ENCODE results near the gene MATN1.

Gene MATN1

DNA sequence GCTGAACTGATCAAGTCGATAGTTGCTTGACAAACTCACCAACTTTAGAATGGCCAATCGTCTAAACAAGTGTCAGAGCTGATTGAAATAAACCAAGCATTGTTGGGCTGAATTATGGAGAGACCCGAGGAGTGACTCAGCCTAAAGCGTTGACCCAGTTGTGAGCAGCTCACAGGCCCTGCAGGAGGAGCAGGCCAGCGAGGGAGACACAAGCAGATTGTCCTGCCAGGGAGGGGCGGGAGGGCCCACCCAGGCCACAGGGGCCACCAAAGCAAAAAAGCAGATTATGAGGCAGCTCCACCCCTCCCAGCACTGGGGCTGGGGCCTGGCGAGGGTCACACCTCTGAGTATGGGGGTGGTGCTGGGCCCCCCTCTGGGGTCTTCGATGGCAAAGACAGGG, 10.1 kb upstream of the MATN1 start:
- Histone ChIP-seq H3K36me3 (peaks cover 64% of the 10 kb centered on the region), H3K4me1 (ENCODE audit: control insufficient read depth in 1 of 2, insufficient read depth in 1 of 2, low read depth in 1 of 2, low read length in 1 of 2) (peaks cover 23 to 39% of the 10 kb centered on the region in 2 experiments), H3K27me3 (no peaks in the 10 kb centered on the region), H3K9me3 (peaks cover 7% of the 10 kb centered on the region), H3K4me3 (ENCODE audit: low read depth in 1 of 2, low read length in 1 of 2) (no peak overlapping the region), H3K27ac (peak overlapping the region; percentile 77)
- TF ChIP-seq, protein P1, sequence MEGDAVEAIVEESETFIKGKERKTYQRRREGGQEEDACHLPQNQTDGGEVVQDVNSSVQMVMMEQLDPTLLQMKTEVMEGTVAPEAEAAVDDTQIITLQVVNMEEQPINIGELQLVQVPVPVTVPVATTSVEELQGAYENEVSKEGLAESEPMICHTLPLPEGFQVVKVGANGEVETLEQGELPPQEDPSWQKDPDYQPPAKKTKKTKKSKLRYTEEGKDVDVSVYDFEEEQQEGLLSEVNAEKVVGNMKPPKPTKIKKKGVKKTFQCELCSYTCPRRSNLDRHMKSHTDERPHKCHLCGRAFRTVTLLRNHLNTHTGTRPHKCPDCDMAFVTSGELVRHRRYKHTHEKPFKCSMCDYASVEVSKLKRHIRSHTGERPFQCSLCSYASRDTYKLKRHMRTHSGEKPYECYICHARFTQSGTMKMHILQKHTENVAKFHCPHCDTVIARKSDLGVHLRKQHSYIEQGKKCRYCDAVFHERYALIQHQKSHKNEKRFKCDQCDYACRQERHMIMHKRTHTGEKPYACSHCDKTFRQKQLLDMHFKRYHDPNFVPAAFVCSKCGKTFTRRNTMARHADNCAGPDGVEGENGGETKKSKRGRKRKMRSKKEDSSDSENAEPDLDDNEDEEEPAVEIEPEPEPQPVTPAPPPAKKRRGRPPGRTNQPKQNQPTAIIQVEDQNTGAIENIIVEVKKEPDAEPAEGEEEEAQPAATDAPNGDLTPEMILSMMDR (IDR thresholded peaks at IDR 0.05) = no peak

DNA sequence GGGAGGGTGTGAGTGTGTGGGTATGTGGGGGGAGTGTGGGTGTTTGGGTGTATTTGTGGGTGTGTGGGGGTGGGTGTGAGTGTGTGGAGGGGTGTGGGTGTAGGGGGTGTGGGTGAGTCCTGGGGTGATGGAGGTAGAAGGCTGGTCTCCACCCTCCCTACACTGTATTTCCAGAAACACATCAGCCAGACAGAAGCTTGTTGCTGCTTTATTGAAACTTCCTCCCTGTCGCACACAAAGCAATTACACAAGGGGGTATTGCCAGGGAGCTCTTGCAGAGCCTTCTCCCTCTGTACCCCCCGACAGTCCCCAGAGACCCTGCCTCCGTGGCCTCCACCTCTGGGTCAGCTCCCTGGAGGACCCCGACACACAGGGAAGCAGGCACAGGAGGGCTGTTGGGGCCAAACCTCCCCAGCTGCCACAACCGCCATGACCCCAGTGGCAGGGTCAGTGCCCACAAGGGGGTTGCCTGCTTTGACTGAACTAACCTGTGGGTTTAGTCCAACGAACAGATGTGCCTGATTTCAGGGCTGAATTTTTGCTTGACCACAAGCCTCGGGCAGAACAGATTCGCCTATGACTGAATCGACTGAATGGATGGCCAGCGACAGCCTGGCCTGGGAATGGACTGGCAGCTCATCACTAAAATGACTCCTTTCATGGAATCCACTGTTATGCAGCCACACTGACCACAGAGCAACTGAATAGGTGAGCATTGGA, 9.1 kb upstream of the MATN1 start:
- H3K27me3 ChIP-seq = no peaks in the 10 kb centered on the region
- peaks cover 23 to 34% of the 10 kb centered on the region in 2 experiments for H3K4me1 ChIP-seq (ENCODE audit: control insufficient read depth in 1 of 2, insufficient read depth in 1 of 2, low read depth in 1 of 2, low read length in 1 of 2)
- no peak overlapping the region for H3K4me3 ChIP-seq (ENCODE audit: low read depth in 1 of 2, low read length in 1 of 2)
- peaks cover 54% of the 10 kb centered on the region for H3K36me3 ChIP-seq
- peaks cover 3% of the 10 kb centered on the region for H3K9me3 ChIP-seq
- H3K27ac ChIP-seq = peak overlapping the region; percentile 77
- TF ChIP-seq, protein P1 (IDR thresholded peaks at IDR 0.05) = no peak

DNA sequence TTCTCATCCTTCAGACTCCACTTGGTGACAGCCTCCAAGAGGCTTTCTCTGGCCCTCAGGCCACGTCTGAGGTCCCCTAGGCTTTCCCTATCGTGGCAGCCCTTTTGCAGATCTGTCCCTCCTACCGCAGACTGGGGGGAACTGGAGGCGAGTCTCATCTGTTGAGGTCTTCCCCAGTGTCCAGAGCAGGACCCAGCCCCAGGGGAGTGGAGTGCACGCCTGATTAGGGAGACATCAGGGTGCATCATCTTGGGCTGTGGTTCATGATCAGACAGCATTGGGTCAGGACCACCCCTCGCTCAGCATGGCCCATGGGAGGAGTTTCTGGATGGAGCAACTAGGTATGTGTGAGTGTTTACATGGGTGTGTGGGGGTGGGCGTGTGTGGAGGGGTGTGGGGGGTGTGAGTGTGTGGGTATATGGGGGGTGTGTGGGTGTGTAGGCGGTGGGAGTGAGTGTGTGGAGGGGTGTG, 8.5 kb upstream of the MATN1 start:
- Histone ChIP-seq H3K27ac (peak overlapping the region; percentile 77), H3K36me3 (peaks cover 48% of the 10 kb centered on the region), H3K9me3 (peaks cover 3% of the 10 kb centered on the region), H3K4me3 (ENCODE audit: low read depth in 1 of 2, low read length in 1 of 2) (no peak overlapping the region), H3K4me1 (ENCODE audit: control insufficient read depth in 1 of 2, insufficient read depth in 1 of 2, low read depth in 1 of 2, low read length in 1 of 2) (peaks cover 23 to 34% of the 10 kb centered on the region in 2 experiments), H3K27me3 (no peaks in the 10 kb centered on the region)
- TF ChIP-seq, protein P1 (IDR thresholded peaks at IDR 0.05) = no peak

DNA sequence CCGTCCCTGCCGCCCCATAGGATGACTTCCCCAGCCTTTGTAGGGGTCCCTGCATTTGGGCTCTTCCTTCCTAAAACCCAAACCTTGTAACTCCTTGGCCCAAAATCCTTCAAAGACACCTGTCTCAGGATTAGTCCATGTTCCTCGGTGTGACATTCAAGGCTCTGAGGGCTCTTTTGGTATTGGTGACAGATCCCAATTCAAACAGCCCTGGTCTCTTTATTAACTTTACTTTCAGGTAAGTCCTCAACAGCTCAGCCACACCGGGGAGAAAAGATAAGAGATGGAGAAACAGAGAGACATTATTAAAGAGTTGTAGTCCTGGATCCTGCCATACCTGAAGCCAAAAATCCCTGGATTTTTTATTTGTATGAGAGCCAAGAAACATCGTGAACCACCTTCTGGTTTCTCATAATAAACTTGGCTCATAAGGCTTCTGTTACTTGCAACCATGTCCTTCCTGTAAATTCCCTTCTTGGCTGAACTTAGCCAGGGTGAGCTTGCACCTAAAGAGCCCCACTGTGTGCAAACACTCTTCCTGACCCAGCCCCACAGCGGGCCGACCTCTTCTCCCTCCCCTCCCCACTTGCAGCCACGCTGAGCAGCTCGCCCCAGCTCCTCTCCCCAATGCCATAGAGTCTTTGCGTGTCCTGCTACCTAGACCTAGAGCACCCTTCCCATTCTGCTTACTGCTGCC, 7.9 kb upstream of the MATN1 start:
- Histone ChIP-seq H3K4me1 (ENCODE audit: control insufficient read depth in 1 of 2, insufficient read depth in 1 of 2, low read depth in 1 of 2, low read length in 1 of 2) (peaks cover 23 to 33% of the 10 kb centered on the region in 2 experiments), H3K27me3 (no peaks in the 10 kb centered on the region), H3K27ac (peak overlapping the region; percentile 77), H3K4me3 (ENCODE audit: low read depth in 1 of 2, low read length in 1 of 2) (no peak overlapping the region), H3K36me3 (peaks cover 42% of the 10 kb centered on the region), H3K9me3 (peaks cover 3% of the 10 kb centered on the region)
- TF ChIP-seq, protein P1 (IDR thresholded peaks at IDR 0.05) = no peak

DNA sequence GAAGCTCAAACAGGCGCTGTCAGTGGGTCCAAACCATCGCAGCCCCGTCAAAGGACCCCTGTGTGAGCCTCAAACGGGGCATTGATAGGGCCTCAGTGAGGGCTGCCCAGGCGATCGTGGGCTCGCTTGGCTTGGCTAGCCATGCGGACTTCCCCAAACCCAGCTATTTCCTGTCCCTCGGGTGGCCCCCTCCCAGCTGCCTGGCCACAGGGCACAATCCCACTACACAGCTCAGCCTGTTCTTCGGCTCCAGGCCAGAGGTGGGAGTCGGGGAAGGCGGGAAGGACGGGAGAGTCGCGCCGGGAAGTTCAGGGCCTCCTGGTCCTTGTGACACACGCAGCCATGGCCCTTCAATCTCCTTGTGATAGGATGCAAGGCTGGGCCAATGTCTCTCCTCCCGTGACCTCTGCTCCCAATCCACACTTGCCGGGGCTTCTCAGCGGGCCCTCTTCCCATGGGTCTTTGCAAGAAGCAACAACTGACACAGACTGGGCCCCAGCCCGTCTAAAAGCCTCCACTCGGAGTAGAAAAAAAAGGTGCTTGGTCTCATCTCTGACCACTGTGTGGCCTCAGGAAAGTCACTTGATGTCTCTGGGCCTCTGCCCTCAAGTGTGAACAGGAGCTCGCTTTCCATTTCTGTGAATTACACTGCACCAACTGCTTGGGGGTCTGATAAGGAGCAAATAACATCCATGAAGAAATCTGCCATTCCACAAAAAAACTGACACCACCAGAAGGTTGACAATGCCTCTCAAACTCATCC, 7.1 kb upstream of the MATN1 start:
- Histone ChIP-seq H3K27me3 (no peaks in the 10 kb centered on the region), H3K27ac (no peak overlapping the region), H3K9me3 (peaks cover 1% of the 10 kb centered on the region), H3K4me1 (ENCODE audit: control insufficient read depth in 1 of 2, insufficient read depth in 1 of 2, low read depth in 1 of 2, low read length in 1 of 2) (peaks cover 23 to 29% of the 10 kb centered on the region in 2 experiments), H3K4me3 (ENCODE audit: low read depth in 1 of 2, low read length in 1 of 2) (no peak overlapping the region), H3K36me3 (peaks cover 35% of the 10 kb centered on the region)
- TF ChIP-seq, protein P1 (IDR thresholded peaks at IDR 0.05) = no peak
